Tibial nerve (tissue), 4 donors: ENCODE data around the gene GABRB1. TPM values are rescaled to one million over a fixed set of nuclear protein-coding genes. Genes with fewer than 3 reads are reported as not detected.

Source experiments
- DNase-seq, 2 donors: peaks; one replicate each; pipeline ENCODE4 v3.0.0-alpha.2; 2019; ENCODE audit warnings: low spot score in 2 of 2
- H3K27ac ChIP-seq, 4 donors: fragments of 200-600 bp; sonication (generic) in 3 of 4; one replicate each; pipeline ENCODE4 v1.5.1; 2017 to 2019; ENCODE audit warnings: mild to moderate bottlenecking in 1 of 4
- H3K27me3 ChIP-seq, 2 donors: fragments of 200-600 bp; sonication (generic) in 1 of 2; one replicate each; pipeline versions ENCODE4 v1.5.1 to v1.6.0; 2017 to 2019
- H3K36me3 ChIP-seq, 3 donors: fragments of 200-600 bp; sonication (generic); one replicate each; pipeline ENCODE4 v1.5.1; 2018 to 2019
- H3K4me1 ChIP-seq, 4 donors: fragments of 200-600 bp; sonication (generic) in 3 of 4; one replicate each; pipeline ENCODE4 v1.5.1; 2017 to 2019
- H3K4me3 ChIP-seq, 4 donors: fragments of 200-600 bp; sonication (generic) in 3 of 4; one replicate each; pipeline ENCODE4 v1.5.1; 2017 to 2019; ENCODE audit warnings: mild to moderate bottlenecking in 1 of 4, moderate library complexity in 1 of 4
- H3K9me3 ChIP-seq, 4 donors: fragments of 200-600 bp; sonication (generic) in 3 of 4; one replicate each; pipeline ENCODE4 v1.5.1; 2017 to 2019
- EP300 ChIP-seq, 2 donors: sonication (generic); formaldehyde crosslinking; IDR thresholded peaks; one replicate each; pipeline ENCODE4 v1.6.1; 2017; ENCODE audit warnings: antibody characterized with exemption in 2 of 2, mild to moderate bottlenecking in 1 of 2
- POLR2A ChIP-seq, 2 donors: fragments of 450-650 bp; IDR thresholded peaks; one replicate each; pipeline ENCODE4 v1.6.1; 2017; ENCODE audit warnings: antibody characterized with exemption in 2 of 2, mild to moderate bottlenecking in 2 of 2, moderate library complexity in 2 of 2
- WGBS, 2 donors: methylation state at CpG; one replicate each; pipeline ENCODE4 v1.1.5; 2018; 5-methylcytosine and 5-hydroxymethylcytosine counted together
- total RNA-seq, 4 donors: library from RNA; depleted of rRNA; stranded (reverse); fragments of >200 nt; gene quantifications; one replicate each; pipeline ENCODE4 v1.1.0, GENCODE V29; 2016
- TF ChIP-seq, protein P1 (sequence below), 5 experiments: fragments of 200-600 bp in 3 of 5; fragments of 450-650 bp in 2 of 5; sonication (generic) in 3 of 5; IDR thresholded peaks; one replicate each; pipeline ENCODE4 v1.5.1; 2016 to 2019; ENCODE audit warnings: antibody characterized with exemption in 5 of 5, mild to moderate bottlenecking in 3 of 5, moderate library complexity in 2 of 5

GABRB1 gene
- not detected for total RNA-seq

GRCh38 chr4:47031011-47031678 lies at the start of gene GABRB1:
Gene GABRB1, plus strand, starts transcription at chr4:47031567.
- H3K27ac ChIP-seq: no peak within 1 kb of the TSS
- DNase-seq: no peak
- no peaks in the 10 kb centered on the region for H3K9me3 ChIP-seq
- peaks cover 0 to 18% (median 2%) of the 10 kb centered on the region in 4 donors for H3K4me1 ChIP-seq
- TF ChIP-seq POLR2A (IDR thresholded peaks at IDR 0.05): no peak
- no peak for TF ChIP-seq EP300 (IDR thresholded peaks at IDR 0.05)
- TF ChIP-seq, protein P1, sequence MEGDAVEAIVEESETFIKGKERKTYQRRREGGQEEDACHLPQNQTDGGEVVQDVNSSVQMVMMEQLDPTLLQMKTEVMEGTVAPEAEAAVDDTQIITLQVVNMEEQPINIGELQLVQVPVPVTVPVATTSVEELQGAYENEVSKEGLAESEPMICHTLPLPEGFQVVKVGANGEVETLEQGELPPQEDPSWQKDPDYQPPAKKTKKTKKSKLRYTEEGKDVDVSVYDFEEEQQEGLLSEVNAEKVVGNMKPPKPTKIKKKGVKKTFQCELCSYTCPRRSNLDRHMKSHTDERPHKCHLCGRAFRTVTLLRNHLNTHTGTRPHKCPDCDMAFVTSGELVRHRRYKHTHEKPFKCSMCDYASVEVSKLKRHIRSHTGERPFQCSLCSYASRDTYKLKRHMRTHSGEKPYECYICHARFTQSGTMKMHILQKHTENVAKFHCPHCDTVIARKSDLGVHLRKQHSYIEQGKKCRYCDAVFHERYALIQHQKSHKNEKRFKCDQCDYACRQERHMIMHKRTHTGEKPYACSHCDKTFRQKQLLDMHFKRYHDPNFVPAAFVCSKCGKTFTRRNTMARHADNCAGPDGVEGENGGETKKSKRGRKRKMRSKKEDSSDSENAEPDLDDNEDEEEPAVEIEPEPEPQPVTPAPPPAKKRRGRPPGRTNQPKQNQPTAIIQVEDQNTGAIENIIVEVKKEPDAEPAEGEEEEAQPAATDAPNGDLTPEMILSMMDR (IDR thresholded peaks at IDR 0.05): no peak
- peaks cover 3 to 22% of the 10 kb centered on the region in 2 donors for H3K27me3 ChIP-seq
- no peaks in the 10 kb centered on the region for H3K36me3 ChIP-seq
- H3K4me3 ChIP-seq: peak within 1 kb of the TSS; percentile 7 to 54 (median 40)
- 5 to 7% methylated on average over 20 of the region's 20 CpGs for WGBS, 2 donors

GRCh38 chr4:46984781-46985180 lies 46.6 kb upstream of the GABRB1 start:
- no peaks in the 10 kb centered on the region for H3K4me1 ChIP-seq
- no peak for DNase-seq
- H3K27me3 ChIP-seq: no peaks in the 10 kb centered on the region
- TF ChIP-seq, protein P1 (IDR thresholded peaks at IDR 0.05): no peak
- TF ChIP-seq POLR2A (IDR thresholded peaks at IDR 0.05) (no peak), EP300 (IDR thresholded peaks at IDR 0.05) (no peak)
- no peaks in the 10 kb centered on the region for H3K36me3 ChIP-seq
- WGBS, 2 donors: 87 to 97% methylated on average over 1 of the region's 1 CpG
- H3K27ac ChIP-seq: no peak overlapping the region
- H3K4me3 ChIP-seq: no peak overlapping the region
- H3K9me3 ChIP-seq: no peaks in the 10 kb centered on the region

DNA sequence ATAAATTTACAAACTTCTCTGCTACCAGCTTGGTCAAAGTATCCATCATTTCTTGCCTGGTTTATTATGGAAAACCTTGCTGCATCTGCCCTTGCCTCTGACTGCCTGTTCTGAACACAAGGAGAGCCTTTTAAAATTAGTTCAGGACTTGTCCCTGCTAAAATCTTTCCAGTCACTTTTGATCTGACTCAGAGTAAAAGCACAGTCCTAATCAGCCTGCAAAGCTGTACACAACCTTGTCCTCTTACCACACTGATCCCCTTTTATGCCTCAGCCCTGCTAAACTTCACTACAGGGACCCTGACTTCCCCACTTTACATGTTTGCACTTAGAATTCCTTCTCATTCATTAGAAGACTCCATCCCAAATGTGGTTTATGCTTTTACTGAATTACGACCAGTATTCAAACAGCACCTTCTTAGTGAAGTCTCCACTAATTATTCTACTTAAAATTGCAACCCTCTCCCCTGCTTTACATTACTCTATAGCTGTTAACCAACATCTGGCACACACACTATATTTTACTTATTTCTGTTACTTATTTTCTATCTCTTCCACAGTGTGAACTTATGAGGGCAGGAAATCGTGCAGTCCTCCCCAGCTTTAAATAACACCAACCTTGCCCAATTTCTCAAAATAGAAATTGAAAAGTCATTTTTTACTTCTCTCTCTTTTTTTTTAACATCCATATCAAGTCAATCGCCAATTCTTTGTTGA lies 44.3 kb upstream of the GABRB1 start:
- peaks cover 0 to 3% of the 10 kb centered on the region in 2 donors for H3K27me3 ChIP-seq
- no peak overlapping the region for H3K4me3 ChIP-seq
- H3K9me3 ChIP-seq: no peaks in the 10 kb centered on the region
- no peaks in the 10 kb centered on the region for H3K4me1 ChIP-seq
- 59 to 63% methylated on average over 3 of the region's 3 CpGs for WGBS, 2 donors
- no peaks in the 10 kb centered on the region for H3K36me3 ChIP-seq
- DNase-seq: no peak
- TF ChIP-seq POLR2A (IDR thresholded peaks at IDR 0.05): no peak
- TF ChIP-seq EP300 (IDR thresholded peaks at IDR 0.05): no peak
- TF ChIP-seq, protein P1 (IDR thresholded peaks at IDR 0.05): no peak
- no peak overlapping the region for H3K27ac ChIP-seq

- TF ChIP-seq EP300 (IDR thresholded peaks at IDR 0.05) (no peak), POLR2A (IDR thresholded peaks at IDR 0.05) (no peak)
- TF ChIP-seq, protein P1 (IDR thresholded peaks at IDR 0.05): no peak
- Histone ChIP-seq H3K4me3 (no peak overlapping the region), H3K36me3 (no peaks in the 10 kb centered on the region), H3K9me3 (no peaks in the 10 kb centered on the region), H3K4me1 (peaks cover 0 to 21% (median 0%) of the 10 kb centered on the region in 4 donors), H3K27ac (no peak overlapping the region), H3K27me3 (peaks cover 0 to 34% of the 10 kb centered on the region in 2 donors)
- DNase-seq: no peak
- WGBS, 2 donors: 20 to 31% methylated on average over 9 of the region's 9 CpGs
Observed at GRCh38 chr4:46992338-46992737, 39.0 kb upstream of the GABRB1 start.
